HG02885 (cell line): Measurements from ENCODE around the gene RTN1.

Experiments
- ATAC-seq: cut with Tn5 transposase; IDR thresholded peaks from one replicate; pipeline ENCODE4 v1.9.1; 2021; ENCODE audit warnings: mild to moderate bottlenecking; ENCODE audit not compliant: unreplicated experiment, poor library complexity

The RTN1 gene

GRCh38 chr14:59727073-59727661 lies 143.4 kb downstream of the RTN1 start:
- ATAC-seq = no peak

GRCh38 chr14:59711080-59711479 lies 159.5 kb downstream of the RTN1 start:
- no peak for ATAC-seq

- ATAC-seq = no peak
Observed at GRCh38 chr14:59707778-59708561, 162.6 kb downstream of the RTN1 start.

GRCh38 chr14:59705866-59706265 lies 164.7 kb downstream of the RTN1 start:
- no peak for ATAC-seq

- no peak for ATAC-seq
Observed at GRCh38 chr14:59705245-59705644, 165.3 kb downstream of the RTN1 start.

- ATAC-seq = no peak
Observed at GRCh38 chr14:59704054-59704645, 166.4 kb downstream of the RTN1 start.

- no peak for ATAC-seq
Observed at GRCh38 chr14:59699442-59699841, 171.1 kb downstream of the RTN1 start.

GRCh38 chr14:59698793-59699192 lies 171.8 kb downstream of the RTN1 start:
- ATAC-seq = no peak

GRCh38 chr14:59695198-59695597 lies 175.4 kb downstream of the RTN1 start:
- no peak for ATAC-seq

- ATAC-seq = no peak
Observed at GRCh38 chr14:59691266-59691665, 179.3 kb downstream of the RTN1 start.

GRCh38 chr14:59690426-59690825 lies 180.2 kb downstream of the RTN1 start:
- no peak for ATAC-seq

GRCh38 chr14:59688224-59689170 lies 182.1 kb downstream of the RTN1 start:
- ATAC-seq = peak; percentile 99

- ATAC-seq = no peak
Observed at GRCh38 chr14:59687663-59688062, 182.9 kb downstream of the RTN1 start.

- no peak for ATAC-seq
Observed at GRCh38 chr14:59679872-59680271, 190.7 kb downstream of the RTN1 start.

GRCh38 chr14:59678352-59678751 lies 192.2 kb downstream of the RTN1 start:
- no peak for ATAC-seq

GRCh38 chr14:59677771-59678231 lies 192.8 kb downstream of the RTN1 start:
- ATAC-seq = no peak

- ATAC-seq = no peak
Observed at GRCh38 chr14:59675394-59675793, 195.2 kb downstream of the RTN1 start.

GRCh38 chr14:59664741-59665140 lies 205.8 kb downstream of the RTN1 start:
- ATAC-seq = no peak

- no peak for ATAC-seq
Observed at GRCh38 chr14:59657769-59658168, 212.8 kb downstream of the RTN1 start.

GRCh38 chr14:59656473-59656872 lies 214.1 kb downstream of the RTN1 start:
- no peak for ATAC-seq
